HCT116 (cell line): Measurements from ENCODE around the gene SPACDR. TPM values are rescaled to one million over a fixed set of nuclear protein-coding genes. Genes with fewer than 3 reads are reported as not detected.
A peak's percentile ranks its signal among the peaks of the same experiment; 100 is the strongest.

Experiments used
- ATAC-seq: fragments of 200-7000 bp; cut with Tn5 transposase; 2 replicates; pipeline ENCODE4 v1.9.1; 2020; ENCODE audit warnings: mild to moderate bottlenecking, moderate library complexity
- BruUV-seq: library from RNA; stranded (reverse); fragments of 400-500 nt; replicated peaks from 2 replicates; lab custom pipeline; 2021; lab: Mats Ljungman, UMichigan
- CTCF ChIA-PET: fragments of 300-600 bp; sonication (Branson Sonifier 250); formaldehyde crosslinking; loops from one replicate; lab custom pipeline; 2021; ENCODE audit warnings: antibody characterized with exemption; lab: Charles Lee
- POLR2A ChIA-PET: fragments of 300-600, 350-600 bp; sonication (Branson Sonifier 250); formaldehyde crosslinking; loops from one replicate; lab custom pipeline; 2021; ENCODE audit warnings: antibody characterized with exemption; lab: Charles Lee
- RAD21 ChIA-PET, 2 experiments: fragments of 300-600 bp; sonication (Branson Sonifier 250); formaldehyde crosslinking; loops; one replicate each; lab custom pipeline; 2023; ENCODE audit warnings: low total read pairs in 2 of 2; ENCODE audit not compliant: uncharacterized antibody in 2 of 2, unreplicated experiment in 2 of 2, low non-redundant PET in 1 of 2; lab: Charles Lee
- DNase-seq: peaks from one replicate; pipeline ENCODE4 v3.0.0-alpha.2; 2010; ENCODE audit warnings: low read depth, low spot score
- H2AFZ ChIP-seq: fragments of 200-600 bp; shearing (Covaris generic), sonication (generic); 2 replicates; pipeline ENCODE4 v1.6.1; 2017; ENCODE audit warnings: low read depth, mixed run types, mixed read lengths, antibody characterized with exemption, low read length; ENCODE audit not compliant: poor library complexity, severe bottlenecking
- H3K27ac ChIP-seq: 2 replicates; pipeline ENCODE4 v1.5.1; 2012; ENCODE audit warnings: low read depth, low read length
- H3K27me3 ChIP-seq: fragments of 200-600 bp; sonication (generic); 2 replicates; pipeline ENCODE4 v1.6.1; 2016; ENCODE audit warnings: mixed run types, low read length, mixed read lengths; ENCODE audit not compliant: insufficient read depth
- H3K36me3 ChIP-seq, 2 experiments: fragments of 200-500 bp in 1 of 2; fragments of 200-600 bp in 1 of 2; sonication (Bioruptor generic) in 1 of 2; sonication (generic) in 1 of 2; 2 replicates each; pipeline versions ENCODE4 v1.5.1 to v1.6.1; 2014 to 2016; ENCODE audit warnings: low read length in 2 of 2, inconsistent platforms in 1 of 2, mixed read lengths in 1 of 2, mixed run types in 1 of 2; ENCODE audit not compliant: insufficient read depth in 2 of 2, control insufficient read depth in 1 of 2
- H3K4me1 ChIP-seq, 2 experiments: fragments of 200-600 bp in 1 of 2; sonication (generic) in 1 of 2; 2 replicates each; pipeline versions ENCODE4 v1.5.1 to v1.6.1; 2012 to 2017; ENCODE audit warnings: low read length in 2 of 2, inconsistent platforms in 1 of 2, mild to moderate bottlenecking in 1 of 2, mixed read lengths in 1 of 2, mixed run types in 1 of 2, moderate library complexity in 1 of 2; ENCODE audit not compliant: insufficient read depth in 2 of 2, control insufficient read depth in 1 of 2
- H3K4me2 ChIP-seq: fragments of 200-600 bp; sonication (generic); 2 replicates; pipeline ENCODE4 v1.6.1; 2017; ENCODE audit warnings: mixed run types, low read length, mixed read lengths
- H3K4me3 ChIP-seq, 2 experiments: fragments of 200-600 bp in 1 of 2; sonication (generic) in 1 of 2; replicated peaks in 1 of 2; 2 replicates each; pipeline ENCODE4 v1.5.1; 2011 to 2016; ENCODE audit warnings: low read length in 2 of 2, control low read depth in 1 of 2, low read depth in 1 of 2, mild to moderate bottlenecking in 1 of 2, mixed read lengths in 1 of 2, mixed run types in 1 of 2
- H3K79me2 ChIP-seq: fragments of 200-600 bp; sonication (generic); 2 replicates; pipeline ENCODE4 v1.6.1; 2017; ENCODE audit warnings: mild to moderate bottlenecking, mixed run types, low read length, moderate library complexity, mixed read lengths; ENCODE audit not compliant: insufficient read depth
- H3K9ac ChIP-seq: fragments of 200-600 bp; sonication (generic); 2 replicates; pipeline ENCODE4 v1.6.1; 2016; ENCODE audit warnings: low read length, mixed read lengths
- H3K9me2 ChIP-seq: fragments of 200-600 bp; sonication (generic), shearing (Covaris generic); 2 replicates; pipeline ENCODE4 v1.6.1; 2017; ENCODE audit warnings: mixed run types, mild to moderate bottlenecking, moderate library complexity; ENCODE audit not compliant: insufficient read depth
- H3K9me3 ChIP-seq, 2 experiments: fragments of 200-500 bp in 1 of 2; fragments of 200-600 bp in 1 of 2; sonication (Bioruptor generic) in 1 of 2; sonication (generic) in 1 of 2; 2 replicates each; pipeline ENCODE4 v1.6.1; 2014 to 2017; ENCODE audit warnings: low read length in 2 of 2, mixed read lengths in 2 of 2, inconsistent platforms in 1 of 2, low read depth in 1 of 2, mild to moderate bottlenecking in 1 of 2, mixed run types in 1 of 2, moderate library complexity in 1 of 2; ENCODE audit not compliant: control insufficient read depth in 1 of 2, insufficient read depth in 1 of 2
- H4K20me1 ChIP-seq: fragments of 200-600 bp; sonication (generic), shearing (Covaris generic); 2 replicates; pipeline ENCODE4 v1.6.1; 2017; ENCODE audit warnings: mixed run types, mild to moderate bottlenecking, moderate library complexity; ENCODE audit not compliant: insufficient read depth
- MAX ChIP-seq: IDR thresholded peaks from 2 replicates; pipeline ENCODE4 v1.6.1; 2012
- POLR2AphosphoS5 ChIP-seq: IDR thresholded peaks from 2 replicates; pipeline ENCODE4 v1.6.1; 2011; ENCODE audit warnings: mild to moderate bottlenecking, low read depth, low read length, moderate library complexity
- intact Hi-C: fragments of 100-400 bp; cut with micrococcal nuclease; formaldehyde crosslinking; loops from 2 replicates; pipeline ENCODE4 v1.10.0; 2022
- total RNA-seq: library from RNA; stranded (reverse); gene quantifications from one replicate; pipeline ENCODE4 v1.2.1, GENCODE V29; 2021; ENCODE audit not compliant: unreplicated experiment
- TF ChIP-seq, protein P1 (sequence below): IDR thresholded peaks from 2 replicates; pipeline ENCODE4 v1.6.1; 2011; ENCODE audit warnings: mild to moderate bottlenecking, low read length, moderate library complexity; ENCODE audit not compliant: insufficient replicate concordance; ENCODE audit errors: extremely low read depth

The SPACDR gene
- total RNA-seq, 1 experiment from 2014 or later: 1.7 TPM

- TF ChIP-seq, protein P1, sequence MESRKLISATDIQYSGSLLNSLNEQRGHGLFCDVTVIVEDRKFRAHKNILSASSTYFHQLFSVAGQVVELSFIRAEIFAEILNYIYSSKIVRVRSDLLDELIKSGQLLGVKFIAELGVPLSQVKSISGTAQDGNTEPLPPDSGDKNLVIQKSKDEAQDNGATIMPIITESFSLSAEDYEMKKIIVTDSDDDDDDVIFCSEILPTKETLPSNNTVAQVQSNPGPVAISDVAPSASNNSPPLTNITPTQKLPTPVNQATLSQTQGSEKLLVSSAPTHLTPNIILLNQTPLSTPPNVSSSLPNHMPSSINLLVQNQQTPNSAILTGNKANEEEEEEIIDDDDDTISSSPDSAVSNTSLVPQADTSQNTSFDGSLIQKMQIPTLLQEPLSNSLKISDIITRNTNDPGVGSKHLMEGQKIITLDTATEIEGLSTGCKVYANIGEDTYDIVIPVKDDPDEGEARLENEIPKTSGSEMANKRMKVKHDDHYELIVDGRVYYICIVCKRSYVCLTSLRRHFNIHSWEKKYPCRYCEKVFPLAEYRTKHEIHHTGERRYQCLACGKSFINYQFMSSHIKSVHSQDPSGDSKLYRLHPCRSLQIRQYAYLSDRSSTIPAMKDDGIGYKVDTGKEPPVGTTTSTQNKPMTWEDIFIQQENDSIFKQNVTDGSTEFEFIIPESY: no peak
Observed at GRCh38 chr7:100488333-100489095, 24.5 kb upstream of the SPACDR start (continued).

DNA sequence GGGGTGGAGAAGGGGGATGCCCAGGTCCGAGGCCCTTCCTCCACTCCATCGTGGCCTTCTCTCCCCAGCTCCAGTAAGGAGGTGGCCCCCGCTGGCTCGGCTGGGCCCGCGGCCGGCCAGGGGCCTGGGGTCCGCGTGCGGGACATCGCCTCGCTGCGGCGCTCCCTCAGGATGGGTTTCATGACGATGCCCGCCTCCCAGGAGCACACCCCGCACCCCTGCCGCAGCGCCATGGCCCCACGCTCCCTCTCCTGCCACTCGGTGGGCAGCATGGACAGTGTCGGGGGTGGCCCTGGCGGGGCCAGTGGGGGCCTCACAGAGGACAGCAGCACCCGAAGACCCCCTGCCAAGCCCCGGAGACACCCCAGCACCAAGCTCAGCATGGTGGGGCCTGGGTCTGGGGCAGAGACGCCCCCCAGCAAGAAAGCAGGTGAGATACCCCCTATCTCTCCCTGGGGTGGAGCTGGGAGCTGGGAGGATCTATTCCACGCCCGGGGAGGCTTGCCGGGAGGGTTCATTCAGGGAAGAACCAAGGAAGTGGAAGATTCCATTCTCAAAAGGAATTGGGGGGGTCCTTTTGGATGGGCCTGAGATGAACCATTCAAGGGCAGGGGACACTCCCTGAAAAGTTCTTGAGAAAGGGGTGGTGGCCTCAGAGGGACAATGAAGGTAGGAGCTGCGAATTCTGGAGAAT lies 22.8 kb upstream of the SPACDR start:
- H3K4me1 ChIP-seq: peaks cover 14 to 48% of the 10 kb centered on the region in 2 experiments
- H3K27ac ChIP-seq: peak overlapping the region; percentile 49; the same call in 1 of the 2 replicates
- H2AFZ ChIP-seq: no peak overlapping the region
- H3K79me2 ChIP-seq: no peaks in the 10 kb centered on the region
- CTCF ChIA-PET: interaction anchor here (1.0 kb wide), 1 partner anchor 18 kb away, joined by 3 read pairs; no protein-coding TSS in a partner anchor
- POLR2A ChIA-PET: interaction anchor here (0.9 kb wide), 1 partner anchor 10 kb away, joined by 3 read pairs; no protein-coding TSS in a partner anchor
- no peaks in the 10 kb centered on the region for H3K9me2 ChIP-seq
- no peak overlapping the region for H3K9ac ChIP-seq
- RAD21 ChIA-PET: no interaction called here
- H3K4me3 ChIP-seq: no peak overlapping the region; a peak in 1 of 4 replicates
- no peak for TF ChIP-seq MAX
- peak; percentile 22; the same call in 1 of the 2 replicates for TF ChIP-seq POLR2AphosphoS5
- no peaks in the 10 kb centered on the region for H4K20me1 ChIP-seq
- DNase-seq (no peak), ATAC-seq (peak; percentile 28)
- no TSS peak for BruUV-seq
- H3K27me3 ChIP-seq: no peaks in the 10 kb centered on the region
- no peaks in the 10 kb centered on the region for H3K9me3 ChIP-seq
- intact Hi-C loops: no loop called here
- H3K4me2 ChIP-seq: peak overlapping the region; percentile 59
- no peaks in the 10 kb centered on the region for H3K36me3 ChIP-seq
